Hepatocyte (in vitro differentiated cells): Measurements from ENCODE around the gene GAST. TPM values are rescaled to one million over a fixed set of nuclear protein-coding genes. Genes with fewer than 3 reads are reported as not detected.

Source experiments
- DNase-seq: peaks from one replicate; pipeline ENCODE4 v3.0.0-alpha.2; 2016; ENCODE audit warnings: low spot score
- H2AFZ ChIP-seq: fragments of 200-600 bp; sonication (generic); 2 replicates; pipeline ENCODE4 v1.6.0; 2016; ENCODE audit warnings: antibody characterized with exemption, mild to moderate bottlenecking
- H3K27ac ChIP-seq: fragments of 200-600 bp; sonication (generic); 2 replicates; pipeline ENCODE4 v1.5.1; 2016; ENCODE audit warnings: mild to moderate bottlenecking
- H3K27me3 ChIP-seq: fragments of 200-600 bp; sonication (generic); 2 replicates; pipeline ENCODE4 v1.6.1; 2016
- H3K36me3 ChIP-seq: fragments of 200-600 bp; sonication (generic); replicated peaks from 2 replicates; pipeline ENCODE4 v1.5.1; 2016; ENCODE audit warnings: low read depth; ENCODE audit not compliant: insufficient read depth
- H3K4me1 ChIP-seq: fragments of 200-600 bp; sonication (generic); 2 replicates; pipeline ENCODE4 v1.5.1; 2016; ENCODE audit warnings: mild to moderate bottlenecking, moderate library complexity; ENCODE audit not compliant: insufficient read depth
- H3K4me2 ChIP-seq: fragments of 200-600 bp; sonication (generic); 2 replicates; pipeline ENCODE4 v1.6.0; 2016
- H3K4me3 ChIP-seq: fragments of 200-600 bp; sonication (generic); 2 replicates; pipeline ENCODE4 v1.5.1; 2016; ENCODE audit warnings: mild to moderate bottlenecking
- H3K79me2 ChIP-seq: fragments of 200-600 bp; sonication (generic); 2 replicates; pipeline ENCODE4 v1.6.0; 2017; ENCODE audit warnings: mild to moderate bottlenecking
- H3K9me2 ChIP-seq: fragments of 200-600 bp; sonication (generic); replicated peaks from 2 replicates; pipeline ENCODE4 v1.6.0; 2017; ENCODE audit warnings: mild to moderate bottlenecking; ENCODE audit not compliant: insufficient read depth
- H3K9me3 ChIP-seq: fragments of 200-600 bp; sonication (generic); 2 replicates; pipeline ENCODE4 v1.5.1; 2016; ENCODE audit warnings: low read depth, mild to moderate bottlenecking
- H4K20me1 ChIP-seq: fragments of 200-600 bp; sonication (generic); 2 replicates; pipeline ENCODE4 v1.6.0; 2016; ENCODE audit warnings: mild to moderate bottlenecking; ENCODE audit not compliant: insufficient read depth, poor library complexity, severe bottlenecking
- CTCF ChIP-seq: fragments of 200-600 bp; sonication (generic); IDR thresholded peaks from 2 replicates; pipeline ENCODE4 v1.5.1; 2016; ENCODE audit warnings: antibody characterized with exemption, mild to moderate bottlenecking; ENCODE audit not compliant: poor library complexity
- EZH2 ChIP-seq: fragments of 200-600 bp; sonication (generic); IDR thresholded peaks from 2 replicates; pipeline ENCODE4 v1.6.1; 2016; ENCODE audit warnings: antibody characterized with exemption, mild to moderate bottlenecking, borderline replicate concordance
- EZH2phosphoT487 ChIP-seq: fragments of 200-600 bp; sonication (generic); IDR thresholded peaks from one replicate; pipeline ENCODE4 v1.6.1; 2018; ENCODE audit warnings: antibody characterized with exemption, mild to moderate bottlenecking, low read depth, moderate library complexity; ENCODE audit not compliant: unreplicated experiment, severe bottlenecking
- WGBS: methylation state at CpG from one replicate; pipeline ENCODE4 v1.1.6; 2016; ENCODE audit warnings: low lambda C conversion rate; ENCODE audit errors: missing lambda C conversion rate; 5-methylcytosine and 5-hydroxymethylcytosine counted together
- polyA plus RNA-seq: library from polyadenylated mRNA; unstranded; fragments of >200 nt; fragmentation: Nextera tagmentation; extraction: Ambion mirVana; gene quantifications from 2 replicates; pipeline ENCODE4 v1.2.1, GENCODE V29; 2016
- total RNA-seq: library from RNA; depleted of rRNA; stranded (reverse); fragments of >200 nt; gene quantifications from 2 replicates; pipeline ENCODE4 v1.2.3, GENCODE V29; 2014

GAST gene
- total RNA-seq (not detected in 2 replicates), polyA plus RNA-seq (2.3 TPM in 1 of 2 replicates, not detected in the other)

- TF ChIP-seq CTCF (no peak), EZH2phosphoT487 (no peak), EZH2 (no peak)
- no peak within 1 kb of the TSS for H3K27ac ChIP-seq
- H4K20me1 ChIP-seq, result no peaks in the 10 kb centered on the region
- no peak within 1 kb of the TSS for H2AFZ ChIP-seq
- H3K4me1 ChIP-seq, result no peaks in the 10 kb centered on the region
- H3K4me3 ChIP-seq, result no peak within 1 kb of the TSS
- no peaks in the 10 kb centered on the region for H3K79me2 ChIP-seq
- H3K9me3 ChIP-seq, result no peaks in the 10 kb centered on the region
- DNase-seq, result no peak
- no peaks in the 10 kb centered on the region for H3K27me3 ChIP-seq
- H3K9me2 ChIP-seq, result no peaks in the 10 kb centered on the region
- H3K36me3 ChIP-seq, result no peaks in the 10 kb centered on the region
- H3K4me2 ChIP-seq, result no peak within 1 kb of the TSS
- 86% methylated on average over 12 of the region's 12 CpGs for WGBS
These were observed at the start of gene GAST for GRCh38 chr17:41711669-41712400. TSS of gene GAST (plus strand) at chr17:41712331. CDS start at chr17:41715437, 3,106 bp downstream.

GRCh38 chr17:41663451-41664171 is 48.5 kb upstream of the GAST start:
- Histone ChIP-seq H2AFZ (no peak overlapping the region), H3K79me2 (no peaks in the 10 kb centered on the region), H3K9me2 (no peaks in the 10 kb centered on the region), H3K27ac (no peak overlapping the region), H3K27me3 (no peaks in the 10 kb centered on the region), H4K20me1 (no peaks in the 10 kb centered on the region), H3K4me3 (no peak overlapping the region), H3K9me3 (no peaks in the 10 kb centered on the region), H3K4me2 (no peak overlapping the region), H3K4me1 (peaks cover 19% of the 10 kb centered on the region), H3K36me3 (no peaks in the 10 kb centered on the region)
- WGBS, result 80% methylated on average over 8 of the region's 8 CpGs
- TF ChIP-seq EZH2phosphoT487, result no peak
- no peak for TF ChIP-seq CTCF
- no peak for TF ChIP-seq EZH2
- DNase-seq, result no peak

- no peak overlapping the region for H3K27ac ChIP-seq
- H3K79me2 ChIP-seq, result no peaks in the 10 kb centered on the region
- H3K4me3 ChIP-seq, result no peak overlapping the region
- TF ChIP-seq EZH2, result no peak
- TF ChIP-seq CTCF, result no peak
- no peak for TF ChIP-seq EZH2phosphoT487
- no peak overlapping the region for H2AFZ ChIP-seq
- H3K27me3 ChIP-seq, result no peaks in the 10 kb centered on the region
- H3K4me1 ChIP-seq, result peaks cover 19% of the 10 kb centered on the region
- no peak for DNase-seq
- H3K9me2 ChIP-seq, result no peaks in the 10 kb centered on the region
- H3K9me3 ChIP-seq, result no peaks in the 10 kb centered on the region
- H4K20me1 ChIP-seq, result no peaks in the 10 kb centered on the region
- H3K4me2 ChIP-seq, result no peak overlapping the region
- 72% methylated on average over 2 of the region's 2 CpGs for WGBS
- H3K36me3 ChIP-seq, result no peaks in the 10 kb centered on the region
These were observed 48.0 kb upstream of the GAST start for GRCh38 chr17:41664172-41664457.
